Hematopoietic multipotent progenitor cell (in vitro differentiated cells): ENCODE data around the gene UBL3. TPM values are rescaled to one million over a fixed set of nuclear protein-coding genes. Genes with fewer than 3 reads are reported as not detected.

Source experiments
- DNase-seq, 3 donors: peaks; one replicate each; pipeline ENCODE4 v3.0.0-alpha.2; 2011 to 2015; ENCODE audit warnings: low read depth in 2 of 3, low spot score in 2 of 3
- total RNA-seq: library from RNA; depleted of rRNA; stranded (reverse); fragments of >200 nt; gene quantifications from one replicate; pipeline ENCODE4 v1.2.3, GENCODE V29; 2012

UBL3 gene
- total RNA-seq, 1 donor, result 10.8 TPM

DNA sequence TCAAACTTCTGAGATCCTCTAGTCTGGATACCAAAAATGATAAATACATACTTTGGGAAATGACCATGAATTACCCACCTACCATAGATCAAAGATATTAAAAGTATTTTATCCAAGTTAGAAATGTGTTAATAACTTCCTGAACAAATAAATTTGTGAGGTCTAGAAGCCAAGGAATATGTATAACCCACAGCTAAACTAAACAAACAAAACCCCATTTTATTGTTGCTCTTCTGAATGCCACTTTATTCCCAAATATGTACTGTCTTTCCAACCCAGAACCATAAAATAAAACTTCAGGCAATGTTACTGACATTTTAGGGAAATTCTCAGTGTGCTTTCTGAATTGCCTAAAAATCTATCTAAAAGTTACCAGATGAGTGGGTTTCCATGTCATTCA is 35.1 kb downstream of the UBL3 start:
- DNase-seq, result no peak

DNA sequence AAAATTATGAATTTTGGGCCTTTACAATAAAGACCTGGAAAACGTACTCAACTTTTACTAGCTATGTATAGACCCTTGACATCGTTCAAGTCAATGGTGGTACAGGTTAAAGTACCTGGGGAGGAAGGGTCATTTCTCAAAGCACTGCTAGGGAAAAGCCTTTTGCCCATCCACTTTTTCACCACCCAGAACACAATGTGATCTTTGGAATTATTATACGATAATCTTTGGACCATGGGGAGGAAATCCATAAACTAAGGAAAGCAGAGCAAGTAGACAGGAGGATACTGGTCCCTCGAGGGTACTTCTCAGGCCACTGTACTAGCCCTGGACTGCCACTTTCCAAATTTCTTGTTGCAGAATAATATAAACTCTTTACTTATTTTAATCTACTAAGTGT is 39.5 kb downstream of the UBL3 start:
- DNase-seq, result no peak

DNA sequence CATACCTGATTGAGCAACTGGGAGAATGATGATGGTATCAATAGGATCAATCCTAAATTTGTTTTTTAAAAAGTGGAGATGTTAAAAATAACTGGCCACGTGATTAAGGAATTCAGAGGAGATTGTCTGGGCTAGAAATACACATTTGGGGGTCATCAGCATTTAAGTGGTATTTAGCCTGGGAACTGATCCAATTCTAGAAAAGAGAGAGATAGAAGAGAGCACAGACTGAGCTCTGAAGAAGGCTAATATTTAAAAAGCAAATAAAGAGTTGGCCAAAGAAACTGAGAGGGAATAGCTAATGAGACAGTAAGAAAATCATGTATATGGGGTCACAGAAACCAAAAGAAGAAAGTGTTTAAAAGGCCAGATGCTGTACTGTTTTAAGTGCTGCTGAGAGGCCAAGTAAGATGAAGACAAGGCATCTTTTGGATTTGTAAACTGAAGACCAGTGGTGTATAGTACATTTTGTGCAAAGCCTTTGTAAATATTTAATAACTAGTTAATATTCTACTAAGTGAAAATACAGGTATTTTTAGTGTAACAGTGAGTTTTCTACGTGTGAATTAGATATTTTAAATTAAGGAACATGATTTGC is 40.2 kb downstream of the UBL3 start:
- no peak for DNase-seq

DNA sequence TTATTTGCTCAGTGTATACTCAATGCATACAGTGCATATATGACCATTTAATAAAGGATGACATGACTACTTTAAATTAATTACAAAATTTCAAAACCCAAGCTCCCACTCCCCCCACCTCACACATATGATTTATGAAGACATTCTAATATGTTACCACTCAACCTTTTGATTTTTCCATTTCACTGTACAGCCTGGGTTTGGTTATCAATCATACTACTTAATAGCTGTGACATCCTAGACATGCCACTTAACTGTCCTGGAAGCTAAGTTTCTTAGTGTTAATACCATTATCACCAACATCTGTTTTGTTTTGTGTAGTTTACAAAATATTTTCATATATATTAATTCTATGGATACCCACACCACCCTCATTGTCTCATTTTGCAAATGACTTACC is 42.2 kb downstream of the UBL3 start:
- no peak for DNase-seq

- no peak for DNase-seq
These were observed 44.1 kb downstream of the UBL3 start for GRCh38 chr13:29805994-29806979.

DNA sequence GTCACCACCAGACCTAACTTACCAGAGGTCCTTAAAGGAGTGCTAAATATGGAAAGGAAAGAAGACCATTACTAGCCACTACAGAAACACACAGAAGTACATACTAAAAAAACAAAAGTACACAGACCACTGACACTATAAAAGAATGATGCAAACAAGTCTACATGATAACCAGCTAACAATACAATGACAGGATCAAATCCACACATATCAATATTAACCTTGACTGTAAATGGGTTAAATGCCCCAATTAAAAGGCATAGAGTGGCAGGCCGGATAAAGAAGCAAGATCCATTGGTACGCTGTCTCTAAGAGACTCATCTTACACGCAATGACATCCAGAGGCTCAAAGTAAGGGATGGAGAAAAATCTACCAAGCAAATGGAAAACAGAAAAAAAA is 47.2 kb downstream of the UBL3 start:
- no peak for DNase-seq

DNA sequence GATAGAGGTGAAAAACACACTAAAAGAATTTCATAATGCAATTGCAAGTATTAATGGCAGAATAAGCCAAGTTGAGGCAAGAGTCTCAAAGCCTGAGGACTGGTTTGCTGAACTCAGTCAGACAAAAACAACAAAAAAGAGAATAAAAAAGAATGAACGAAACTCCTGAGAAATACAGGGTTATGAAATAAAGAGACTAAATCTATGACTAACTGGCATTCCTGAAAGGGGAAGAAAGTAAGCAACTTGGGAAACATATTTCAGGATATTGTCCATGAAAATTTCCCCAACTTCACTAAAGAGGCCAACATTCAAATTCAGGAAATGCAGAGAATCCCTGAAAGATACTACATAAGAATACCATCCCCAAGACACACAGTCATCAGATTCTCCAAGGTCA is 47.8 kb downstream of the UBL3 start:
- DNase-seq, result no peak

GRCh38 chr13:29801737-29802305 is 48.6 kb downstream of the UBL3 start:
- DNase-seq, result peak in 1 of 3 donors; percentile 25

- DNase-seq, result no peak
These were observed 49.3 kb downstream of the UBL3 start for GRCh38 chr13:29801102-29801501.

GRCh38 chr13:29800687-29801086 is 49.7 kb downstream of the UBL3 start:
- no peak for DNase-seq

- no peak for DNase-seq
These were observed 51.4 kb downstream of the UBL3 start for GRCh38 chr13:29799041-29799440.

- no peak for DNase-seq
These were observed 58.2 kb downstream of the UBL3 start for GRCh38 chr13:29791997-29792780.

DNA sequence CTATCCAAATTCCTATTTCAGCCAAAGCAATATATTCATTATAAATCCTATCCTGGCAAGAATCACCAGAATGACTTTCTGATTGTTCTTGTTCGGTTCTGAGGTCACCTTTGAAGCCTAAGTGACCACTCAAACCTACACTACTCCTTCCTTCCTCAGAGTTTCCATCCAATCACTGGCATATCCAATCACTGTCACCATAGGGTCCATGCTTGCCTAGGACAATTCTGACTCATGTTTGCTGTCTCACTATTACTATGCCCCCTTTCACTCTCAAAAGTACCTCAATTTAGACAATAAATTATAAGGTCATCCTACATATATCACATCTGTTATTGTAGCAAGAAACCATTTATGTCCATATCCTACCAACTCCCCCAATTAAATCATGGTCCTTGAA is 58.9 kb downstream of the UBL3 start:
- no peak for DNase-seq

DNA sequence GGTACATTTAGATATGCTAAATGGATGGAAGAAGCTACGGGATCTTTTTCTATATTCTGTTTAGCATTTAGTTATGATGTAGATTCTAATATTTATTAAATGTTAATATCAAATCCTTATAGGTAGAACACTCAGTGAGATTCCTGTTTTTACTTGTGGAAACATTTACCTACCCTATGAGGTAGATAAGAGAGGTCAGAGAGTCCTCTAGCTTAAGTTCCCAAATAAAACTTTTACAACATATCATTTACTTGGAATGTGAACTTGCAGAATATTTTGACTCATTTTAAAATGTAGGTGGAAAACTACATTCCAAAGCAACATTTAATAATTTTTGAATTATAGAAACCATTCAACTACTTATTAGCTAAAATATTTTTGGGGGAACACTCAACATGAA is 63.7 kb downstream of the UBL3 start:
- no peak for DNase-seq

GRCh38 chr13:29785978-29786377 is 64.4 kb downstream of the UBL3 start:
- DNase-seq, result no peak

DNA sequence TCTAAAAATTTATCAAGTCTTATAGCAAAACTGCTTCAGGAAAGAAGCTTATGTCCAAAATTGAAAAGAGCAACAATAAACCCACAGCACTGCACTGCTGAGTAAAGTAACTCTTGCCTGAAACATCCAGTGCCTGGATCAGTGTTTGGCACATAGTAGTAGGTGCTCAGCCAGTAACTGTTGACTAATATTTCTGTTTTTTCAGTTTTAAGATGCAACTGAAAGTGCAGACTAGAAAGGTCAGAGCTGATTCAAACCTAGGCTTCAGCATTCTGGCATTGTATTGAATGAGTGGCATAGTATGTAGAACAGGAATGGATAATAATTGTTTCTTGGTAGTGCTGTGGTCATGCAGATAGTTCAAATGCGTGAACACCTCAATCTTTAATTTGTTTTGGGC is 67.6 kb downstream of the UBL3 start:
- DNase-seq, result no peak

GRCh38 chr13:29774830-29775229 is 75.6 kb downstream of the UBL3 start:
- no peak for DNase-seq

GRCh38 chr13:29771247-29771646 is 79.2 kb downstream of the UBL3 start:
- DNase-seq, result peak; percentile 14 to 73 (median 43)

DNA sequence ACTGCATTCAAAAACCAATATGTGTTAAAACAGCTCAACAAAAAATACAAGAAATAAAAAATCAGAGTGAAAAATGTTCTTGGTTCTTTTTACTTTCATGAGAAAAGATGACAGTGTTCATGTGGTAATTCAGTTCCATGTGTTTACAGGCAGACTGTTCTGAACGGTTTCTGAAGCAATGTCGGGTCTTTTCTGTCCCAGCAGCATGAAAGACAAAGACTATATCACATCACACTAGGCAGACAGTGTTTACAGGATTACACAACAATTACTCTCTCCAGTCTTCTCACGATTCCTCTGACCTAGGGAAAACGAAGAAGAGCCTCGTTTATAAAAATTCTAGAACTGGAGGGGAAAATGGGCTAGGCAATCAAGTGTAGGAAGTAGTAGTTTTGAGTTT is 83.4 kb downstream of the UBL3 start:
- no peak for DNase-seq

DNA sequence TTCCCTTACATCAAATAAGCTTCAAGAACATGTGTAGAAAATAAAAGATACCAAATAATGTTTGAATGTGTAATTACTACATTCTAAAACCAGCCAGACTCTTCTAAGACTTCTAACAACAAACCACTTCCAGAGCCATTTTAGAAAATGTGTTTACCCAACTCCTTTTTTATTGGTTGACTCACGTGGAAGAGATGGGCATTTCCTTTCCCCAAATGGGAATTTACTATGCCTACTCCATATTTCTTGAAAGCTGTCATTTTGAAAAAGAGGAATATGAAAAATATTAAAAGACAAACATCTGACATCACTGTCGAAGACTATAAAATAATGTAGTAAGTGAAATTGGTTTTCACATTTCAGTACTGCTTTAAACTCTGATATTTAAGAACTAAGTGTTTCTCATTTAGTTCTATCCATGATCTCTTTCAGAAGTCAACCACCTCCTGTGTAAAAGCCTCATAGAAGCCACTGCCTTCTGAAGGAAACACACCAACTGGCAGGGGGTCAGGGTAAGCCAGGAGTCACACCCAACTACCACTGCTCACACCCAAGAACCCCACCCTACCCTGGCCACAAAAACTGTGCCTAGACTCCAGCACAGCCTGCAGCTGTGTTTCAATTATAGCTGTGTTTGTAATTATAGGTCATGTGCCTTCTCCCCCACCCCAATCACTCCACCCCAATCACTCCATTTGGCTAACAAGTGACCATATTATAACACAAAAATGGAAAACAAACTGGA is 86.8 kb downstream of the UBL3 start:
- DNase-seq, result no peak
